Endometrial microvascular endothelial cells (primary cell): Measurements from ENCODE around the gene MAGI2. TPM values are rescaled to one million over a fixed set of nuclear protein-coding genes. Genes with fewer than 3 reads are reported as not detected.
"Not testable (repeated sequence)": the region's sequence is repeated elsewhere in the genome, so short reads cannot be mapped to it uniquely, and the experiment has no call there.

ENCODE experiments used
- in situ Hi-C: cut with HindIII; loops from 2 replicates; pipeline ENCODE4 v1.10.0; 2017; ENCODE audit warnings: low sequenced_read_pairs, low pct_unique_long_range_greater_than_20kb; ENCODE audit errors: inconsistent ontology term
- total RNA-seq: library from RNA; depleted of rRNA; stranded (reverse); fragments of >200 nt; gene quantifications from one replicate; pipeline ENCODE4 v1.2.3, GENCODE V29; 2015; ENCODE audit errors: inconsistent ontology term

The MAGI2 gene
- total RNA-seq, 1 donor from 2014 or later = 0.46 TPM

GRCh38 chr7:78587443-78588044 is 865.9 kb downstream of the MAGI2 start:
- in situ Hi-C loops = no loop called here

- in situ Hi-C loops = no loop called here
These were observed 867.5 kb downstream of the MAGI2 start for GRCh38 chr7:78585980-78586379.

- in situ Hi-C loops = no loop called here
These were observed 874.8 kb downstream of the MAGI2 start for GRCh38 chr7:78578686-78579085.

GRCh38 chr7:78577174-78577952 is 876.1 kb downstream of the MAGI2 start:
- in situ Hi-C loops = not testable (repeated sequence)

- in situ Hi-C loops = no loop called here
These were observed 877.2 kb downstream of the MAGI2 start for GRCh38 chr7:78576236-78576635.

- in situ Hi-C loops = no loop called here
These were observed 882.2 kb downstream of the MAGI2 start for GRCh38 chr7:78571292-78571691.

GRCh38 chr7:78568690-78569089 is 884.8 kb downstream of the MAGI2 start:
- in situ Hi-C loops = no loop called here

GRCh38 chr7:78567836-78568235 is 885.6 kb downstream of the MAGI2 start:
- in situ Hi-C loops = no loop called here

GRCh38 chr7:78565784-78566183 is 887.7 kb downstream of the MAGI2 start:
- in situ Hi-C loops = no loop called here

GRCh38 chr7:78563191-78563590 is 890.3 kb downstream of the MAGI2 start:
- in situ Hi-C loops = no loop called here

GRCh38 chr7:78562191-78562590 is 891.3 kb downstream of the MAGI2 start:
- in situ Hi-C loops = no loop called here

- in situ Hi-C loops = no loop called here
These were observed 894.9 kb downstream of the MAGI2 start for GRCh38 chr7:78558566-78558965.

GRCh38 chr7:78543976-78544375 is 909.5 kb downstream of the MAGI2 start:
- in situ Hi-C loops = no loop called here

- in situ Hi-C loops = no loop called here
These were observed 910.5 kb downstream of the MAGI2 start for GRCh38 chr7:78542981-78543380.

- in situ Hi-C loops = no loop called here
These were observed 910.9 kb downstream of the MAGI2 start for GRCh38 chr7:78542541-78542940.

- in situ Hi-C loops = no loop called here
These were observed 913.6 kb downstream of the MAGI2 start for GRCh38 chr7:78539825-78540224.

GRCh38 chr7:78535655-78536054 is 917.8 kb downstream of the MAGI2 start:
- in situ Hi-C loops = no loop called here

- in situ Hi-C loops = no loop called here
These were observed 923.1 kb downstream of the MAGI2 start for GRCh38 chr7:78530351-78530750.

- in situ Hi-C loops = no loop called here
These were observed 924.1 kb downstream of the MAGI2 start for GRCh38 chr7:78529392-78529791.

GRCh38 chr7:78528964-78529363 is 924.5 kb downstream of the MAGI2 start:
- in situ Hi-C loops = no loop called here

GRCh38 chr7:78523930-78524329 is 929.5 kb downstream of the MAGI2 start:
- in situ Hi-C loops = no loop called here
